Fibroblast of lung (primary cell): ENCODE data around the gene PCSK1N.

ENCODE experiments used
- CTCF ChIP-seq, 2 donors: IDR thresholded peaks in 1 of 2; conservative IDR thresholded peaks in 1 of 2; 1 replicate in 1 of 2; 2 replicates in 1 of 2; pipeline ENCODE4 v1.5.1; 2011 to 2012; ENCODE audit warnings: low read length in 2 of 2, control low read depth in 1 of 2, inconsistent platforms in 1 of 2, low read depth in 1 of 2, mild to moderate bottlenecking in 1 of 2
- EZH2 ChIP-seq: IDR thresholded peaks from 2 replicates; pipeline ENCODE4 v1.5.1; 2012; ENCODE audit warnings: low read length, control low read depth, mild to moderate bottlenecking; ENCODE audit errors: missing control alignments

- TF ChIP-seq CTCF (conservative IDR thresholded peaks at IDR 0.05 in 1 of 2, IDR thresholded peaks at IDR 0.05 in 1 of 2; ENCODE audit: low read depth in 1 of 2, low read length in 2 of 2) (no peak), EZH2 (no peak)
These were observed 41.0 kb downstream of the PCSK1N start for GRCh38 chrX:48794340-48794910.
